HEK293 (cell line): ENCODE results near the gene MESD.

ENCODE experiments used
- ATF2 ChIP-seq: fragments of 450-650 bp; formaldehyde crosslinking; IDR thresholded peaks from 2 replicates; pipeline ENCODE4 v1.5.1; 2016; ENCODE audit warnings: missing biosample characterization, missing genetic modification characterization, low read depth
- GLIS2 ChIP-seq: fragments of 450-650 bp; formaldehyde crosslinking; IDR thresholded peaks from 2 replicates; pipeline ENCODE4 v1.5.1; 2016; ENCODE audit warnings: missing biosample characterization, missing genetic modification characterization
- KLF10 ChIP-seq: fragments of 450-650 bp; IDR thresholded peaks from 2 replicates; pipeline ENCODE4 v1.5.1; 2018; ENCODE audit warnings: missing biosample characterization, mild to moderate bottlenecking, missing genetic modification characterization
- KLF16 ChIP-seq: fragments of 450-650 bp; formaldehyde crosslinking; IDR thresholded peaks from 2 replicates; pipeline ENCODE4 v1.5.1; 2017; ENCODE audit warnings: missing biosample characterization, missing genetic modification characterization
- KLF7 ChIP-seq: fragments of 450-650 bp; formaldehyde crosslinking; IDR thresholded peaks from 2 replicates; pipeline ENCODE4 v1.5.1; 2016; ENCODE audit warnings: missing biosample characterization, missing genetic modification characterization, borderline replicate concordance
- MYNN ChIP-seq: fragments of 450-650 bp; formaldehyde crosslinking; IDR thresholded peaks from 2 replicates; pipeline ENCODE4 v1.5.1; 2016; ENCODE audit warnings: missing biosample characterization, missing genetic modification characterization, borderline replicate concordance
- MZF1 ChIP-seq: fragments of 450-650 bp; formaldehyde crosslinking; IDR thresholded peaks from 2 replicates; pipeline ENCODE4 v1.5.1; 2017; ENCODE audit warnings: missing biosample characterization, missing genetic modification characterization, borderline replicate concordance
- PRDM1 ChIP-seq: fragments of 450-650 bp; formaldehyde crosslinking; IDR thresholded peaks from 2 replicates; pipeline ENCODE4; 2016; ENCODE audit warnings: missing biosample characterization, missing genetic modification characterization
- PRDM10 ChIP-seq: fragments of 450-650 bp; formaldehyde crosslinking; IDR thresholded peaks from 2 replicates; pipeline ENCODE4 v1.5.1; 2016; ENCODE audit warnings: missing biosample characterization, missing genetic modification characterization
- REPIN1 ChIP-seq: fragments of 450-650 bp; formaldehyde crosslinking; IDR thresholded peaks from 2 replicates; pipeline ENCODE4 v1.5.1; 2017; ENCODE audit warnings: missing biosample characterization, missing genetic modification characterization, low read depth
- ZBTB21 ChIP-seq: fragments of 450-650 bp; formaldehyde crosslinking; IDR thresholded peaks from 2 replicates; pipeline ENCODE4 v1.5.1; 2017; ENCODE audit warnings: missing biosample characterization, missing genetic modification characterization
- ZIC2 ChIP-seq: fragments of 450-650 bp; formaldehyde crosslinking; IDR thresholded peaks from 2 replicates; pipeline ENCODE4 v1.5.1; 2016; ENCODE audit warnings: missing biosample characterization, missing genetic modification characterization
- ZNF112 ChIP-seq: fragments of 450-650 bp; formaldehyde crosslinking; IDR thresholded peaks from 2 replicates; pipeline ENCODE4 v1.5.0; 2017; ENCODE audit warnings: missing biosample characterization, missing genetic modification characterization
- ZNF132 ChIP-seq: fragments of 450-650 bp; formaldehyde crosslinking; IDR thresholded peaks from 2 replicates; pipeline ENCODE4 v1.5.1; 2017; ENCODE audit warnings: missing biosample characterization, missing genetic modification characterization, borderline replicate concordance
- ZNF138 ChIP-seq: fragments of 450-650 bp; formaldehyde crosslinking; IDR thresholded peaks from 2 replicates; pipeline ENCODE4 v1.5.1; 2016; ENCODE audit warnings: missing biosample characterization, missing genetic modification characterization, borderline replicate concordance
- ZNF202 ChIP-seq: fragments of 450-650 bp; formaldehyde crosslinking; IDR thresholded peaks from 2 replicates; pipeline ENCODE4 v1.5.1; 2016; ENCODE audit warnings: missing biosample characterization, missing genetic modification characterization, borderline replicate concordance
- ZNF221 ChIP-seq: fragments of 450-650 bp; formaldehyde crosslinking; IDR thresholded peaks from 2 replicates; pipeline ENCODE4 v1.5.1; 2017; ENCODE audit warnings: missing biosample characterization, missing genetic modification characterization, borderline replicate concordance
- ZNF23 ChIP-seq: fragments of 450-650 bp; formaldehyde crosslinking; IDR thresholded peaks from 2 replicates; pipeline ENCODE4 v1.5.1; 2016; ENCODE audit warnings: missing biosample characterization, missing genetic modification characterization, borderline replicate concordance
- ZNF311 ChIP-seq: fragments of 450-650 bp; formaldehyde crosslinking; IDR thresholded peaks from 2 replicates; pipeline ENCODE4 v1.5.1; 2017; ENCODE audit warnings: missing biosample characterization, missing genetic modification characterization, borderline replicate concordance
- ZNF366 ChIP-seq: fragments of 450-650 bp; formaldehyde crosslinking; conservative IDR thresholded peaks from 2 replicates; pipeline ENCODE4 v1.5.1; 2016; ENCODE audit warnings: missing biosample characterization, missing genetic modification characterization
- ZNF391 ChIP-seq: fragments of 450-650 bp; formaldehyde crosslinking; IDR thresholded peaks from 2 replicates; pipeline ENCODE4 v1.5.1; 2016; ENCODE audit warnings: low read depth, missing biosample characterization, missing genetic modification characterization, borderline replicate concordance
- ZNF585B ChIP-seq: fragments of 450-650 bp; formaldehyde crosslinking; IDR thresholded peaks from 2 replicates; pipeline ENCODE4 v1.5.1; 2016; ENCODE audit warnings: missing biosample characterization, missing genetic modification characterization
- ZNF610 ChIP-seq: fragments of 450-650 bp; formaldehyde crosslinking; IDR thresholded peaks from 2 replicates; pipeline ENCODE4 v1.5.1; 2016; ENCODE audit warnings: missing biosample characterization, missing genetic modification characterization, borderline replicate concordance
- ZNF624 ChIP-seq: fragments of 450-650 bp; formaldehyde crosslinking; IDR thresholded peaks from 2 replicates; pipeline ENCODE4 v1.5.1; 2017; ENCODE audit warnings: missing biosample characterization, missing genetic modification characterization
- ZNF629 ChIP-seq: fragments of 450-650 bp; formaldehyde crosslinking; IDR thresholded peaks from 2 replicates; pipeline ENCODE4 v1.5.1; 2017; ENCODE audit warnings: missing biosample characterization, missing genetic modification characterization
- ZNF658 ChIP-seq: fragments of 450-650 bp; formaldehyde crosslinking; IDR thresholded peaks from 2 replicates; pipeline ENCODE4; 2016; ENCODE audit warnings: missing biosample characterization, missing genetic modification characterization
- ZNF768 ChIP-seq: fragments of 450-650 bp; formaldehyde crosslinking; IDR thresholded peaks from 2 replicates; pipeline ENCODE4 v1.5.1; 2018; ENCODE audit warnings: missing biosample characterization, mild to moderate bottlenecking, missing genetic modification characterization
- ZNF776 ChIP-seq: fragments of 450-650 bp; formaldehyde crosslinking; IDR thresholded peaks from 2 replicates; pipeline ENCODE4 v1.5.0; 2017; ENCODE audit warnings: missing biosample characterization, missing genetic modification characterization, borderline replicate concordance
- TF ChIP-seq, protein P1 (sequence below): fragments of 450-650 bp; formaldehyde crosslinking; IDR thresholded peaks from 2 replicates; pipeline ENCODE4 v1.5.1; 2016; ENCODE audit warnings: missing biosample characterization, missing genetic modification characterization
- TF ChIP-seq, protein P2 (sequence below): fragments of 450-650 bp; formaldehyde crosslinking; IDR thresholded peaks from 2 replicates; pipeline ENCODE4 v1.5.1; 2017; ENCODE audit warnings: missing biosample characterization, missing genetic modification characterization
- TF ChIP-seq, protein P3 (sequence below): fragments of 450-650 bp; formaldehyde crosslinking; IDR thresholded peaks from 2 replicates; pipeline ENCODE4 v1.5.1; 2016; ENCODE audit warnings: missing biosample characterization, missing genetic modification characterization

Gene MESD

GRCh38 chr15:80978685-80979329 lies 10.8 kb downstream of the MESD start (continued):
- TF ChIP-seq, protein P1, sequence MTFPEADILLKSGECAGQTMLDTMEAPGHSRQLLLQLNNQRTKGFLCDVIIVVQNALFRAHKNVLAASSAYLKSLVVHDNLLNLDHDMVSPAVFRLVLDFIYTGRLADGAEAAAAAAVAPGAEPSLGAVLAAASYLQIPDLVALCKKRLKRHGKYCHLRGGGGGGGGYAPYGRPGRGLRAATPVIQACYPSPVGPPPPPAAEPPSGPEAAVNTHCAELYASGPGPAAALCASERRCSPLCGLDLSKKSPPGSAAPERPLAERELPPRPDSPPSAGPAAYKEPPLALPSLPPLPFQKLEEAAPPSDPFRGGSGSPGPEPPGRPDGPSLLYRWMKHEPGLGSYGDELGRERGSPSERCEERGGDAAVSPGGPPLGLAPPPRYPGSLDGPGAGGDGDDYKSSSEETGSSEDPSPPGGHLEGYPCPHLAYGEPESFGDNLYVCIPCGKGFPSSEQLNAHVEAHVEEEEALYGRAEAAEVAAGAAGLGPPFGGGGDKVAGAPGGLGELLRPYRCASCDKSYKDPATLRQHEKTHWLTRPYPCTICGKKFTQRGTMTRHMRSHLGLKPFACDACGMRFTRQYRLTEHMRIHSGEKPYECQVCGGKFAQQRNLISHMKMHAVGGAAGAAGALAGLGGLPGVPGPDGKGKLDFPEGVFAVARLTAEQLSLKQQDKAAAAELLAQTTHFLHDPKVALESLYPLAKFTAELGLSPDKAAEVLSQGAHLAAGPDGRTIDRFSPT (tag by site-specific recombination), result no peak
- TF ChIP-seq ZNF658 (tag by site-specific recombination) (no peak), ZNF112 (tag by site-specific recombination) (no peak), MYNN (tag by site-specific recombination) (no peak), ZBTB21 (tag by site-specific recombination) (peak; percentile 28; the same call in 1 of the 2 replicates), GLIS2 (no peak), ZNF624 (tag by site-specific recombination) (no peak), ZNF585B (tag by site-specific recombination) (no peak), MZF1 (tag by site-specific recombination) (no peak), PRDM10 (0 out of 2 replicates have a peak, but pooled peaks have one; percentile 9), ZNF629 (tag by site-specific recombination) (peak; percentile 74; the same call in 1 of the 2 replicates), REPIN1 (no peak), ZNF23 (tag by site-specific recombination) (no peak), KLF7 (tag by site-specific recombination) (no peak), ZIC2 (tag by site-specific recombination) (no peak), ZNF610 (tag by site-specific recombination) (no peak), ZNF768 (tag by site-specific recombination) (no peak), ZNF132 (no peak), PRDM1 (tag by site-specific recombination) (no peak), KLF10 (peak; percentile 84), KLF16 (tag by site-specific recombination) (no peak), ZNF202 (no peak), ZNF366 (tag by site-specific recombination) (peak; percentile 53; the same call in 1 of the 2 replicates), ZNF138 (tag by site-specific recombination) (no peak), ATF2 (tag by site-specific recombination) (no peak), ZNF391 (tag by site-specific recombination) (no peak), ZNF221 (no peak), ZNF776 (tag by site-specific recombination) (no peak), ZNF311 (tag by site-specific recombination) (no peak)
- TF ChIP-seq, protein P2, sequence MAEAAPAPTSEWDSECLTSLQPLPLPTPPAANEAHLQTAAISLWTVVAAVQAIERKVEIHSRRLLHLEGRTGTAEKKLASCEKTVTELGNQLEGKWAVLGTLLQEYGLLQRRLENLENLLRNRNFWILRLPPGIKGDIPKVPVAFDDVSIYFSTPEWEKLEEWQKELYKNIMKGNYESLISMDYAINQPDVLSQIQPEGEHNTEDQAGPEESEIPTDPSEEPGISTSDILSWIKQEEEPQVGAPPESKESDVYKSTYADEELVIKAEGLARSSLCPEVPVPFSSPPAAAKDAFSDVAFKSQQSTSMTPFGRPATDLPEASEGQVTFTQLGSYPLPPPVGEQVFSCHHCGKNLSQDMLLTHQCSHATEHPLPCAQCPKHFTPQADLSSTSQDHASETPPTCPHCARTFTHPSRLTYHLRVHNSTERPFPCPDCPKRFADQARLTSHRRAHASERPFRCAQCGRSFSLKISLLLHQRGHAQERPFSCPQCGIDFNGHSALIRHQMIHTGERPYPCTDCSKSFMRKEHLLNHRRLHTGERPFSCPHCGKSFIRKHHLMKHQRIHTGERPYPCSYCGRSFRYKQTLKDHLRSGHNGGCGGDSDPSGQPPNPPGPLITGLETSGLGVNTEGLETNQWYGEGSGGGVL, result no peak
- TF ChIP-seq, protein P3, sequence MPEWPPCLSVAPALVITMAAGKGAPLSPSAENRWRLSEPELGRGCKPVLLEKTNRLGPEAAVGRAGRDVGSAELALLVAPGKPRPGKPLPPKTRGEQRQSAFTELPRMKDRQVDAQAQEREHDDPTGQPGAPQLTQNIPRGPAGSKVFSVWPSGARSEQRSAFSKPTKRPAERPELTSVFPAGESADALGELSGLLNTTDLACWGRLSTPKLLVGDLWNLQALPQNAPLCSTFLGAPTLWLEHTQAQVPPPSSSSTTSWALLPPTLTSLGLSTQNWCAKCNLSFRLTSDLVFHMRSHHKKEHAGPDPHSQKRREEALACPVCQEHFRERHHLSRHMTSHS (tag by site-specific recombination), result no peak
